ENCODE measurements around the gene AP2B1. TPM values are rescaled to one million over a fixed set of nuclear protein-coding genes. Genes with fewer than 3 reads are reported as not detected.
"Not testable (repeated sequence)": the region's sequence is repeated elsewhere in the genome, so short reads cannot be mapped to it uniquely, and the experiment has no call there.

The AP2B1 gene
- total RNA-seq, 2 experiments from 2014 or later: 147 to 150 TPM

DNA sequence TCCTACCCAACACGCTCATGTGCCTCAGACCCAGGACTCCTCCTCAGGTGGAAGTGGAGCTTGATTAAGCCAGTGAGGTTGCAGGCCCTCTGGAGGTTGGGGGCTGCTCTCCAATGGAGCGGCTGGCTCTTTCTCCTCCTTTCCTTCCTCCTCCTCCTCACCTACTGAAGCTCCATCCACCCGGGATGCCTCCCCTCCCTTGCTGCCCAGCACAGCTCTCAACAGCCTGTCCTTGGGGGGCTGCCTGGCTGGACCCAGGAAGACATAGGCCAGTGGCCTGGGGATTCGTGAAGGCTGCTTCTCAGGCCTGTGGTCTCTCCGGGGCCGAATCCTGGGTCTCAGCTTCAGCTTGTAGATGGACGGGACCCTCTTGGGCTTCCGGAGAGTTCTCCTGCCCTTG, 157.7 kb downstream of the AP2B1 start:
- DNase-seq: no peak
- Mint-ChIP-seq H3K27me3 (peaks cover 48% of the 10 kb centered on the region), H3K9me3 (no peaks in the 10 kb centered on the region), H3K4me3 (no peak overlapping the region), H3K36me3 (no peaks in the 10 kb centered on the region), H3K4me1 (peaks cover 28% of the 10 kb centered on the region), H3K27ac (no peak overlapping the region)

DNA sequence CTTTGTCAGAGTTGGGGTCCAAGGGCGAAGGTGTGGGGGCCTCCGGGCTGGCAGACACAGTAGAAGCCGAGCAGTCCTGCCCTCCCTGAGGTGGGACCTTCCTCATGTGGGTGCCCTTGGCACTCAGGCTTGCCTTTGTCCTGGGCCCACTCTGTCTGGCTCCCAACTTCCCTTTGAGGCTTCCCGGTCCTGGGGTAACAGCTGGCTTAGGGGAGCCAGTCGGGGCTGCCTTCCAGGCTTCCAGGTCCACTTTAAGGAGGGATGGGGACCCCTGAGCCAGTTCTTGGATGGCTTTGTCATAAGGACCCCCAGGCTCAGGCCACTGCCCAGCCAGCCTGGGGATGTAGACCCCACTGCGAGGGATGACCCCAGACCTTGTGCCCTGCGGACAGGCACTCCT, 158.1 kb downstream of the AP2B1 start:
- no peak overlapping the region for H3K4me3 Mint-ChIP-seq
- H3K4me1 Mint-ChIP-seq: peaks cover 30% of the 10 kb centered on the region
- H3K9me3 Mint-ChIP-seq: no peaks in the 10 kb centered on the region
- H3K27me3 Mint-ChIP-seq: peaks cover 48% of the 10 kb centered on the region
- DNase-seq: no peak
- no peaks in the 10 kb centered on the region for H3K36me3 Mint-ChIP-seq
- no peak overlapping the region for H3K27ac Mint-ChIP-seq

DNA sequence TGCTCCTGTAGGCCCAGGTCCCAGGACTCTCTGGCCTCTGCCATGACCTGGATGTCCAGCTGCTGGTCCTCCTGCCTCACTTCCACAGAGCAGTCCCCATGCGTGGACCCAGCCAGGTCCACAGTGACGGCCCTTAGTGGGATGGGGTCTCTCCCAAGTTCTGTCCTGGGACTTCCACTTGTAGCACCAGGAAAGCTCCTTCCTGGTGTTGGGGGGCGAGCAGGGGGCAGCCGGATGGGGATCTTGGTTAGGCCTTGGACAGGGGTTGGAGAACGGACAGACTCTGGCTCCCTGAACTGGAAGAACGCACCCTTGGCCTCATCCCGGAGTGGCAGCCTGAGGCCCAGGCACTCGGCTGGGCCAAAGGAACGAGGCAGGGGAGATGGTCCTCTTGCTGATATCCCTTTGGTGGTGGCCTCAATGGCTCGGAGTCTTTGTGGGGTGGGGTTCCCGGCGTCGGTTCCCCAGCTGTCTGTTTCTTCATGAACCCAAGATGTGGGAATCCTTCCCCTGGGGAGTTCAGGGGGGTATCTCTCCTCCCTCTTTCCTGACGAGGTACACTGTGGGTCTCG, 158.7 kb downstream of the AP2B1 start:
- Mint-ChIP-seq H3K4me3 (no peak overlapping the region), H3K27ac (no peak overlapping the region), H3K4me1 (peaks cover 35% of the 10 kb centered on the region), H3K9me3 (no peaks in the 10 kb centered on the region), H3K27me3 (peaks cover 51% of the 10 kb centered on the region), H3K36me3 (no peaks in the 10 kb centered on the region)
- DNase-seq: no peak

DNA sequence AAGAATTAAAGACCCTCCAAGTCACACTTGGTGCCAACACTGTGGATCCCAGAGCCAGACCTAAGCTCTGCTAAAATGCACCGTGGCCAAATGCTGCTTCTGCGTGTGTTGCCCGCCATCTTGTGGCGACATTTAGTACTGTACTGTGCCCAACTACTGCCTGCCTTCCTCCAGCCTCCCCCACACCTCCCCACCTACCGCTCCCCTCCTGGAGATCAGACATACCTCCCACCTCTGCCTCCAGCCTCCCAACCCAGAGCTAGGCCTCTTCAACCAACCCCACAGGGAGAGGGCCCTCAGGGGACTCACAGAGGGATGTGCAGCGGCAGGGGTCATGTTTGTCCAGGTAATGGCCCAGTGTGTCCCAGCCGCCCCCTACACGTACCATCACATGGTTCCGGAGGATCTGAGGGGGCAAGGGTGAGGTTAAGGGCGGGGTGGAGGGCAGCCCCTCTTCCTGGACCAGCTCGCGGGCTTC, 160.5 kb downstream of the AP2B1 start:
- Mint-ChIP-seq H3K9me3 (no peaks in the 10 kb centered on the region), H3K4me1 (peaks cover 34% of the 10 kb centered on the region), H3K27me3 (peaks cover 47% of the 10 kb centered on the region), H3K36me3 (no peaks in the 10 kb centered on the region), H3K4me3 (peak overlapping the region; percentile 60), H3K27ac (no peak overlapping the region)
- DNase-seq: peak; percentile 79

DNA sequence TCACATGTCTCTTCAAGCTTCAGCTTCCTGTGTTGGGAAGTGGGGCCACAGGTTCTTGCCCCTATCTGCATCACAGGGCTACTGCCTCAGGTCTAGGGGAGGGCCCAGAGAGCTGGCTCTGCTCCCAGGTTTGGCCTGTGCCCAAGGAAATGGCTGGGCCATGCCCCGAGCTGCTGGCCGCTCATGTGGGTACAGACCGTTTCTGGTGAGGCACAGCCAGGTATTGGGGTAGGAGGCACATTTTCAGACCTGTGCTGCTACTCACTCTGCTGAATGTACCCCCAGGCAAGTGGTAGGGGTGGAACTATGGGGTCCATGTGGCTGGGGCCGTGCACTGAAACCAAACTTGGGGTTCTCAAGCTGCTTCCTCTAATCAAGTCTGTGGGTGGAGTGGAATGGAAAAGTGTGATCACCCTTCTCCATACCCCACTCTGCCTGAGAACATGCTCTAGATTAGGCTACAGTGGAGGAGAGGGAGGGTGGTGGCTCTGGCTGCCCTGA, 161.3 kb downstream of the AP2B1 start:
- Mint-ChIP-seq H3K27me3 (peaks cover 44% of the 10 kb centered on the region), H3K9me3 (no peaks in the 10 kb centered on the region), H3K4me1 (peaks cover 34% of the 10 kb centered on the region), H3K27ac (peak overlapping the region; percentile 80), H3K4me3 (peak overlapping the region; percentile 60), H3K36me3 (no peaks in the 10 kb centered on the region)
- peak; percentile 54 for DNase-seq

DNA sequence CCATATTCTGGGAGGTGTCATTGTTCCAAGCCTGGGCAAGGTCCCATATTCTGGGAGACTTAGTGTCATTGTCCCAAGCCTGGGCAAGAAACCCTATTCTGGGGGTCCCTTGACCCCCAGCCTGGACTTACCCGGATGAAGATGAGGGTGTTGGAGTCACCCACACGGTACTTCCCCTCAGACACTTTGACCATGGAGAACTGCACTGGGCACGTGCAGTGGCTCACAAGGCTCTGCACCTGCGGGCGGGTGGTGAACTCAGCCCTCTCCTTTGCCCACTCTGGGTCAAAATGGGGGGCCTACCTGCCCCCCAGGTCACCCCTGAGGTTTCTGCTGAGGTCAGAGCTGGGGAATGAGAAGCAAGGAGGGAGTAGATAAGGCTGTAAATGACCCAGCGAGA, 161.9 kb downstream of the AP2B1 start:
- peaks cover 39% of the 10 kb centered on the region for H3K27me3 Mint-ChIP-seq
- no peak for DNase-seq
- peaks cover 34% of the 10 kb centered on the region for H3K4me1 Mint-ChIP-seq
- no peaks in the 10 kb centered on the region for H3K9me3 Mint-ChIP-seq
- H3K27ac Mint-ChIP-seq: peak overlapping the region; percentile 80
- H3K4me3 Mint-ChIP-seq: peak overlapping the region; percentile 42
- H3K36me3 Mint-ChIP-seq: no peaks in the 10 kb centered on the region

DNA sequence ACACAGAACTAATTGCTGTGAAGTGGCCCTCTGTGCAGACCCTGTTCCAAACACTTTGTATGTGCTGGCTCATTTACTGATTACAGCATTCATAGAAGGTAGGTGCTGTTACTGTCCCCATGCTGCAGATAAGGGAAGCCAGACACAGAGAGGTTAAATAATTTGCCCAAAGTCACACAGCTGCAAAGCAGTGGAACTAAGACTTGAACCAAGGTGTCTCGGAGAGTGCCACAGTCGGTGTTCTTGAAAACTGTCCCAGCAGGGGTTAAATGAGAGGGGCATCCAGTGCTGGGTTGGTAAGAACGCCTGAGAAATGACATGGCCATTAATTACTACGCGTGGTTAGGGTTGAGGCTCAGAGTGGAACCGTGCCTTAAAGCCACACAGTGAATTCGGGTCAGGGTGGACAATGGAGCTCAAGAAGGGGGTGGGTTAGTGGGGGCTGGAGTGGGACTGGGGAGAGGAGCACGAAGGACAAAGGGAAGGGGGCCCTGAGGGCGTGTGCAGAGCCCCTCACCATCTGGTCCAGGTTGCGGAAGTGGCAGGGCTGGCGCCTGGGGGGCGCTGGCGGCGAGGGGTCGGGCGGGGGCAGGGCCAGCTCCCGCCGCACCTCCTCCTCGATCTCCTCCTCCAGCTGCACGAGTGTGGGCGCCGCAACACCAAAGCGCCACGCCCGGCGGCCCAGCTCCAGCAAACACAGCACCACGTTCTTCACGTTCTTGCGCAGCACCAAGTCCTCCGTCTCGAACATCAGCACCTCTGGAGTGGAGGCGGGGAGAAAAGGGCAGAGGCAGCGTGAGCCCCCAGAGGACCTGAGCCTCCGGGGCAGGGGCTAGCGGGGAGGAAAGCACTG, 162.7 kb downstream of the AP2B1 start:
- Mint-ChIP-seq H3K9me3 (no peaks in the 10 kb centered on the region), H3K4me3 (peak overlapping the region; percentile 67), H3K4me1 (peaks cover 34% of the 10 kb centered on the region), H3K27me3 (peaks cover 38% of the 10 kb centered on the region), H3K27ac (peak overlapping the region; percentile 62), H3K36me3 (no peaks in the 10 kb centered on the region)
- peak; percentile 46 for DNase-seq

DNA sequence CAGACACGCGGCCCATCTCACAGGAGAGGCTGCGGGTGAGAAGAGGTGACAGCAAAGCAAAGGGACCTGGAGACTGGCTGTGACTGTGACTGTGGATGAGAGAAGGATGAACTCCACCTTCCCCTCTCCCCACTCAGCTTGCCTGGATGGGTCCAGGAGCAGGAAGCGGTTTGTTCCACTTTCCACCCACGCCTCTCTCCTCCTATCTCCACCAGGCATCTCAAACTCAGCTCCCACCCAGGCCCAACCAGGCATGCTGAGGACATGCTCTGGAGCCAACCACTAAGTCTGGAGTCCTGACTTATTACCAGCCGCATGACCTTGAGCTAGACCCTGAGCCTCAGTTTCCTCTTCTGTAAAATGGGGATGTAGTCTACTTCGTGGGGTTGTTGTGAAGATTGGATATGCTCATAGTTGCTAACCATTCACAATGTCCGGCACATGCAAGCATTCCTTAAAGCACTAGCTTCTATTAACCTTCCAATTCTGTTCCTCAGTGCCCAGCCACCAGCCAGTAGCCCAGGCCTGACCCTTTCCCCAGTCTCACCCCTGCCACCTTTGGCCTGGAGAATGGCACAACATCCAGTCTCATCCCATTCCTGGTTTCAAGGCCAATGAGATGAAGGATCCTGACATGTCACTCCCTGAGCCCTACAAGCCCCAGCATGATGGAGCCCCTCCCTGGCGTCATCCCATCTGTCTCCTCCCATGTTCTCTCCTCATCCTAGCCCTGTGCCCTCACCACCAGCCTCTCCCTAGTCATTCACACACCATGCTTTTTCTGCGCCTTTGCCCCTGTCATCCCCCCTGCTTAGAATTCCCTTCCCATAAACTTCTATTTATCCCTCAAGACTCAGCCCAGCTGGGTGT, 163.6 kb downstream of the AP2B1 start:
- peaks cover 38% of the 10 kb centered on the region for H3K27me3 Mint-ChIP-seq
- H3K4me1 Mint-ChIP-seq: peaks cover 34% of the 10 kb centered on the region
- H3K36me3 Mint-ChIP-seq: no peaks in the 10 kb centered on the region
- H3K27ac Mint-ChIP-seq: peak overlapping the region; percentile 62
- H3K9me3 Mint-ChIP-seq: no peaks in the 10 kb centered on the region
- no peak for DNase-seq
- H3K4me3 Mint-ChIP-seq: peak overlapping the region; percentile 44

DNA sequence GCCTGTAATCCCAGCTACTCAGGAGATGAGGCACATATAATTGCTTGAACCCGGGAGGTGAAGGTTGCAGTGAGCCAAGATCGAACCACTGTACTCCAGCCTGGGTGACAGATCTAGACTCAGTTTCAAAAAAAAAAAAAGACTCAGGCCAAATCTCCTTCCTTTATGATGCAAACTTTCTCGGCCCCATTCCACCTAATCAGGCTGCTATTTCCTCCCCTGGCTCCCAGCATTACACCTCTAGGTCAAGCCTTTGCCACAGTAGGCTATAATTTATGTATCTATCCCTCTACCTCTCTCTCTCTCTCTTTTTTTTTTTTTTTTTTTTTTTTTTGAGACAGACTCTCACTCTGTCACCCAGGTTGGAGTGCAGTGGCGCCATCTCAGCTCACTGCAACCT, 164.4 kb downstream of the AP2B1 start:
- H3K27me3 Mint-ChIP-seq: peaks cover 38% of the 10 kb centered on the region
- H3K27ac Mint-ChIP-seq, H3K36me3 Mint-ChIP-seq, H3K4me3 Mint-ChIP-seq, DNase-seq, H3K9me3 Mint-ChIP-seq: not testable (repeated sequence)
- peaks cover 34% of the 10 kb centered on the region for H3K4me1 Mint-ChIP-seq

DNA sequence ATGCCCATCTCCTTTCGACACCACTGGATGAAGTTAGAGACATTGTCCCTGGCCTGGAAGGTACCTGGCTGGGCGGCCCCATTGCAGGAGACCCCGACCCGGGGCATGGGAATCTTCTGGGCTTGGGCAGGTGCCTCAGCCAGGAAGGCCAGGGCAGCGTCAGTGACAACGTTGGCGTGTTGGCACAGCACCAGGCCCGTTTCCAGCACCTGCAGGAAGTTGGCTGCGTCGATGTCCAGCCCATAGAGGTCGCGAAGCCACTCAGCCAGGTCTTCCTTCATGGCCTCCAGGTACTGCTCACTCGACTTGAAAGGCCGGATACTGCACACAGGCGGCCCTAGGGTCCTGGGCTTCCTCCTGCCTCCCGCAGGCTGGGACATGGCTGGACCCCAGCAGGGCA, 165.3 kb downstream of the AP2B1 start:
- Mint-ChIP-seq H3K4me3 (no peak overlapping the region), H3K4me1 (peaks cover 32% of the 10 kb centered on the region), H3K27ac (no peak overlapping the region), H3K9me3 (no peaks in the 10 kb centered on the region), H3K36me3 (no peaks in the 10 kb centered on the region), H3K27me3 (peaks cover 38% of the 10 kb centered on the region)
- no peak for DNase-seq

DNA sequence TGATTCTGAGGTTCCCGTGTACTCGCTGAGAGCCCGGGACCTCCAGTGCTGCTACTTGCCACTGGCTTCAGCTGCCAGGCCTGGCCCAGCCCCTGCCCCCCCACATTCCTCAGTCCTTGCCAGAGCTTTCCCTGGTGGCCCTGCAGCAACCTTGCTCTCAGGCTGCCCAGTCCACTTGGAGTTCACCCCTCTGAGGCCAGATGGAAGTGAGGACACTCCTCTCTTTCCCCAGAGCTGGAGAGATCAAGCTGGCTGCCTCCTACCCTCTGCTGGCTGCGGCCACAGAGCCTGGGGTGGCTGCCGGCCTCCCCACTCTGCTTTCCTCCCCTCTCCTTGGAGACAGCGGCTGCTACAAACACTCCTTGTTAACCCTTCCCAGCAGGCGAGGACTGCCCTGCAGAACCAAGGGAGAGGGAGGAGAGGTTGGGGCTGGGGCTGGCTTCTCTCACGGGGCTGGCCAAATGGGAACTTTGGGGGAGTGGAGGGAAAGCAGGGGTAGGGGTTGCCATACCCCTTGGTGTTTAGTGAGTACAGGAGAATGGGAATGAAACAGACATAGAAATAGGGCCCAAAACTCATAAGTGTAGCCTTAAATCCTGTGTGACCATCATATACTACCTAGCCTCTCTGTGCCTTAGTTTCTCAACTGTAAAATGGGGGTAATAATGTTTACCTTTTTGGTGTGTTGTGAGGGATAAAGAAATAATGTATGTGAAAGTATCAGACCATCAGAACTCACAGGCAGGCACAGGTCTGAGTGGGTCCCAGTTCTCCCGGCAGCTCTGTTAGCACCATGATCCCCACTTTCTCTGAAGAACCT, 166.0 kb downstream of the AP2B1 start, which contains the start of gene GAS2L2:
GAS2L2 (minus strand) TSS at position 295 of the 820 bp plus-strand sequence. CDS start 389 bp downstream, outside the sequence.
- peak within 1 kb of the TSS; percentile 10 for H3K4me3 Mint-ChIP-seq
- peaks cover 38% of the 10 kb centered on the region for H3K27me3 Mint-ChIP-seq
- DNase-seq: no peak
- H3K9me3 Mint-ChIP-seq: no peaks in the 10 kb centered on the region
- H3K27ac Mint-ChIP-seq: no peak within 1 kb of the TSS
- peaks cover 25% of the 10 kb centered on the region for H3K4me1 Mint-ChIP-seq
- no peaks in the 10 kb centered on the region for H3K36me3 Mint-ChIP-seq

DNA sequence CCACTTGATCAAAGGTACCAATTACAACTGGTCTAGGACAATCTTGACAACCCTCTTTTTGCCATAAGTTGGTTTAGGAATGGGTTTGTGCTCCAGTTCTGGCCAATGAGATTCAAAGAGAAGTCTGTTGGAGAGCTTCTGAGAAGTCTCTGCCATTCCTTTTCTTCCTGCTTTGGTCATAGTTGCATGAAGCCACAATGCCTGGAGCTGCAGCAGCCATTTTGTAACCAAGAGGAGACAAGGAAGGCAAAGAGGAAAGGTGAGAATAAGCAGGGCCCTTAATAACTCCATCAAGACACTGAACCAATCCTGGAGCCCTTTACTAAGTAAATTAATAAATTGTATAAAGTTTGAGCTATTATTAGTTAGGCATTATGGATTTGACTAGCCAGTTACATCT, 170.1 kb downstream of the AP2B1 start:
- DNase-seq: no peak
- no peaks in the 10 kb centered on the region for H3K9me3 Mint-ChIP-seq
- no peak overlapping the region for H3K4me3 Mint-ChIP-seq
- H3K27me3 Mint-ChIP-seq: peaks cover 4% of the 10 kb centered on the region
- no peaks in the 10 kb centered on the region for H3K36me3 Mint-ChIP-seq
- no peaks in the 10 kb centered on the region for H3K4me1 Mint-ChIP-seq
- no peak overlapping the region for H3K27ac Mint-ChIP-seq

DNA sequence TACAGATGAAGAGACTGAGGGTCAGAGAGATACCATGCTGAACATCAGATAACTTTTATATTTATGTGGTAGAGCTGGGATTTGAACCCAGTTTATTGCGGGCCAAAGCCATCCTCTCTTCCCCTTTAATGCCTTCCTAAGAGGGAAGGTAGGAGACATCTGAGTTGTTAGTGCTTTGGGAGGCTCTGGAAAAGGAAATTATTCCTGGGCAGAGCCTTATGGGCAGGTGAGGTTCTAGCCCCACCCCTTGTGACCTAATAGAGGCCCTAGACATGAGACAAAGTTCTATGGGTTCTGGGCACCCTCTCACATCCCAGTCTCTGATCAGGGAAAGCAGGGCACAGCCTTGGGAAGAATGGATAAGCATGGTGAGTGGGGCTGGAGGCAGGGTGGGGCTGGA, 173.5 kb downstream of the AP2B1 start, which contains the start of gene C17orf50:
C17orf50 (plus strand) TSS at position 301 of the 400 bp plus-strand sequence; CDS start at position 356, 55 bp downstream.
- Mint-ChIP-seq H3K4me3 (no peak within 1 kb of the TSS), H3K36me3 (no peaks in the 10 kb centered on the region)
- no peak for DNase-seq

DNA sequence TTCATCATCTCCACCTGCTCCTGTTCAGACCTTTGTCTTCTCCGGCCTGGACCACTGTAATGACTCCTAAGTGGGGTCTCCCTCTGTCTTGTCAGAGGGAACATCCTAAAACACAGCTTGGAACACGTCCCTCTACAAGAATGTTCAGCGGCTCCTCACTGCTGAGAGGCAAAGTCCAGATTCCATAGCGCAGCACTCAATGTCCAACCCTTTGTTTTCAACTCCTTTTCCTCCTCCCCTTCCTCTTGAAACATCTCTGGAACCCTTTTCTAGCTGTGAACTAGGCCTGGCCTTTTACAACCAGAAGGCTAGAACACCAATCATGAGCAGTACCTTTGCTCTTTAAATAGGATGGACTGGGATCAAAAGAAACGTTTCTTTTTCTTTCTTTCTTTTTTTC, 174.5 kb downstream of the AP2B1 start:
- Mint-ChIP-seq H3K27ac (no peak overlapping the region), H3K36me3 (no peaks in the 10 kb centered on the region), H3K4me3 (no peak overlapping the region), H3K27me3 (no peaks in the 10 kb centered on the region), H3K4me1 (peaks cover 11% of the 10 kb centered on the region), H3K9me3 (no peaks in the 10 kb centered on the region)
- no peak for DNase-seq

More for the DNA sequence above, 173.5 kb downstream of the AP2B1 start, which contains the start of gene C17orf50:
- H3K27me3 Mint-ChIP-seq: no peaks in the 10 kb centered on the region
- H3K27ac Mint-ChIP-seq: no peak within 1 kb of the TSS
- no peaks in the 10 kb centered on the region for H3K9me3 Mint-ChIP-seq
- peaks cover 11% of the 10 kb centered on the region for H3K4me1 Mint-ChIP-seq
